ENCODE data around the gene ERN1.
"Not testable (repeated sequence)": the region's sequence is repeated elsewhere in the genome, so short reads cannot be mapped to it uniquely, and the experiment has no call there.

The ERN1 gene

GRCh38 chr17:64138441-64138840 is 8.5 kb upstream of the ERN1 start:
- FAIRE-seq (no peak), DNase-seq (ENCODE audit: low spot score) (no peak)

GRCh38 chr17:64135000-64135399 is 5.1 kb upstream of the ERN1 start:
- no peak for FAIRE-seq
- DNase-seq (ENCODE audit: low spot score): no peak

GRCh38 chr17:64134216-64134970 is 4.4 kb upstream of the ERN1 start:
- DNase-seq (ENCODE audit: low spot score): no peak
- no peak for FAIRE-seq

GRCh38 chr17:64133546-64134215 is 3.7 kb upstream of the ERN1 start:
- FAIRE-seq: no peak
- DNase-seq (ENCODE audit: low spot score): peak; percentile 77

- FAIRE-seq: no peak
These were observed 1.8 kb upstream of the ERN1 start for GRCh38 chr17:64131606-64132270.

GRCh38 chr17:64130559-64131001 is 636 bp upstream of the ERN1 start:
- no peak for DNase-seq (ENCODE audit: low spot score)
- no peak for FAIRE-seq

More at GRCh38 chr17:64131606-64132270, 1.8 kb upstream of the ERN1 start:
- no peak for DNase-seq (ENCODE audit: low spot score)

- DNase-seq (ENCODE audit: low spot score): no peak
- FAIRE-seq: no peak
These were observed 504 bp downstream of the ERN1 start for GRCh38 chr17:64129515-64129764.

- DNase-seq (ENCODE audit: low spot score) (peak; percentile 56), FAIRE-seq (no peak)
These were observed 993 bp downstream of the ERN1 start for GRCh38 chr17:64128787-64129514.

- FAIRE-seq (no peak), DNase-seq (ENCODE audit: low spot score) (no peak)
These were observed 3.0 kb downstream of the ERN1 start for GRCh38 chr17:64126918-64127317.

GRCh38 chr17:64125937-64126336 is 4.0 kb downstream of the ERN1 start:
- no peak for DNase-seq (ENCODE audit: low spot score)
- no peak for FAIRE-seq

- DNase-seq (ENCODE audit: low spot score): no peak
- no peak for FAIRE-seq
These were observed 5.3 kb downstream of the ERN1 start for GRCh38 chr17:64124609-64125008.

GRCh38 chr17:64123114-64123513 is 6.8 kb downstream of the ERN1 start:
- FAIRE-seq (no peak), DNase-seq (ENCODE audit: low spot score) (no peak)

GRCh38 chr17:64120972-64121786 is 8.8 kb downstream of the ERN1 start:
- not testable (repeated sequence) for DNase-seq (ENCODE audit: low spot score); FAIRE-seq

GRCh38 chr17:64120159-64120810 is 9.7 kb downstream of the ERN1 start:
- no peak for DNase-seq (ENCODE audit: low spot score)
- no peak for FAIRE-seq

- no peak for DNase-seq (ENCODE audit: low spot score)
- FAIRE-seq: no peak
These were observed 11.7 kb downstream of the ERN1 start for GRCh38 chr17:64117981-64118979.

GRCh38 chr17:64115822-64116534 is 14.0 kb downstream of the ERN1 start:
- FAIRE-seq (no peak), DNase-seq (ENCODE audit: low spot score) (no peak)

GRCh38 chr17:64115043-64115698 is 14.8 kb downstream of the ERN1 start:
- no peak for DNase-seq (ENCODE audit: low spot score)
- no peak for FAIRE-seq

GRCh38 chr17:64113006-64113405 is 16.9 kb downstream of the ERN1 start:
- no peak for FAIRE-seq

More at GRCh38 chr17:64113006-64113405, 16.9 kb downstream of the ERN1 start:
- DNase-seq (ENCODE audit: low spot score): no peak

All from urothelium cell line (cell line).